ENCODE measurements around the gene MED13L. TPM values are rescaled to one million over a fixed set of nuclear protein-coding genes. Genes with fewer than 3 reads are reported as not detected.
"Not testable (repeated sequence)": the region's sequence is repeated elsewhere in the genome, so short reads cannot be mapped to it uniquely, and the experiment has no call there.

The MED13L gene
- total and polyA plus RNA-seq, 2 donors (not counting 1 experiment from before 2014, with no cell fraction given): 56.5 to 97.3 TPM

- no peaks in the 10 kb centered on the region for H4K20me1 ChIP-seq (ENCODE audit: control insufficient read depth, extremely low read depth, insufficient read depth, low read length)
- no peaks in the 10 kb centered on the region for H3K9me3 ChIP-seq (ENCODE audit: control insufficient read depth, insufficient read depth, low read depth, low read length)
- no peak for TF ChIP-seq EZH2 (IDR thresholded peaks at IDR 0.05; ENCODE audit: low read length, missing control alignments)
- TF ChIP-seq CTCF (conservative IDR thresholded peaks at IDR 0.05 in 1 of 2, IDR thresholded peaks at IDR 0.05 in 1 of 2; ENCODE audit: low read depth in 1 of 2, low read length in 2 of 2): no peak
- H3K9ac ChIP-seq (ENCODE audit: insufficient read depth, low read length): no peak overlapping the region
- H3K4me3 ChIP-seq (replicated peaks in 1 of 4; ENCODE audit: control extremely low read depth in 1 of 4, insufficient read depth in 1 of 4, low read depth in 3 of 4, low read length in 4 of 4): no peak overlapping the region
- no peaks in the 10 kb centered on the region for H3K36me3 ChIP-seq (ENCODE audit: control insufficient read depth, insufficient read depth, low read length)
- no peak overlapping the region for H3K27ac ChIP-seq (ENCODE audit: insufficient read depth, low read length)
- no peak overlapping the region for H2AFZ ChIP-seq (ENCODE audit: low read length)
- no peaks in the 10 kb centered on the region for H3K27me3 ChIP-seq (ENCODE audit: control insufficient read depth, insufficient read depth, low read length)
- no peak for DNase-seq (ENCODE audit: low read depth in 2 of 2)
- no peaks in the 10 kb centered on the region for H3K4me1 ChIP-seq (ENCODE audit: control insufficient read depth, extremely low read depth, insufficient read depth, low read length)
- H3K4me2 ChIP-seq (ENCODE audit: extremely low read depth, insufficient read depth, low read length): no peak overlapping the region
- peaks cover 33% of the 10 kb centered on the region for H3K79me2 ChIP-seq (ENCODE audit: control insufficient read depth, insufficient read depth, low read length)
Observed at GRCh38 chr12:116039081-116039480, 238.4 kb downstream of the MED13L start.

- Histone ChIP-seq H3K4me1 (ENCODE audit: control insufficient read depth, extremely low read depth, insufficient read depth, low read length) (no peaks in the 10 kb centered on the region), H3K27ac (ENCODE audit: insufficient read depth, low read length) (no peak overlapping the region), H3K9ac (ENCODE audit: insufficient read depth, low read length) (no peak overlapping the region), H3K79me2 (ENCODE audit: control insufficient read depth, insufficient read depth, low read length) (peaks cover 33% of the 10 kb centered on the region), H2AFZ (ENCODE audit: low read length) (no peak overlapping the region), H3K27me3 (ENCODE audit: control insufficient read depth, insufficient read depth, low read length) (no peaks in the 10 kb centered on the region), H3K36me3 (ENCODE audit: control insufficient read depth, insufficient read depth, low read length) (no peaks in the 10 kb centered on the region), H4K20me1 (ENCODE audit: control insufficient read depth, extremely low read depth, insufficient read depth, low read length) (no peaks in the 10 kb centered on the region), H3K4me3 (replicated peaks in 1 of 4; ENCODE audit: control extremely low read depth in 1 of 4, insufficient read depth in 1 of 4, low read depth in 3 of 4, low read length in 4 of 4) (no peak overlapping the region), H3K9me3 (ENCODE audit: control insufficient read depth, insufficient read depth, low read depth, low read length) (no peaks in the 10 kb centered on the region), H3K4me2 (ENCODE audit: extremely low read depth, insufficient read depth, low read length) (no peak overlapping the region)
- DNase-seq (ENCODE audit: low read depth in 2 of 2): peak in 1 of 2 donors; percentile 80
- no peak for TF ChIP-seq CTCF (conservative IDR thresholded peaks at IDR 0.05 in 1 of 2, IDR thresholded peaks at IDR 0.05 in 1 of 2; ENCODE audit: low read depth in 1 of 2, low read length in 2 of 2)
- no peak for TF ChIP-seq EZH2 (IDR thresholded peaks at IDR 0.05; ENCODE audit: low read length, missing control alignments)
Observed at GRCh38 chr12:116037941-116038837, 239.3 kb downstream of the MED13L start.

GRCh38 chr12:116033765-116034164 lies 243.7 kb downstream of the MED13L start:
- TF ChIP-seq EZH2 (IDR thresholded peaks at IDR 0.05; ENCODE audit: low read length, missing control alignments) (no peak), CTCF (conservative IDR thresholded peaks at IDR 0.05 in 1 of 2, IDR thresholded peaks at IDR 0.05 in 1 of 2; ENCODE audit: low read depth in 1 of 2, low read length in 2 of 2) (no peak)
- no peaks in the 10 kb centered on the region for H4K20me1 ChIP-seq (ENCODE audit: control insufficient read depth, extremely low read depth, insufficient read depth, low read length)
- no peak overlapping the region for H3K9ac ChIP-seq (ENCODE audit: insufficient read depth, low read length)
- H2AFZ ChIP-seq (ENCODE audit: low read length): no peak overlapping the region
- no peak overlapping the region for H3K4me3 ChIP-seq (replicated peaks in 1 of 4; ENCODE audit: control extremely low read depth in 1 of 4, insufficient read depth in 1 of 4, low read depth in 3 of 4, low read length in 4 of 4)
- DNase-seq (ENCODE audit: low read depth in 2 of 2): no peak
- H3K36me3 ChIP-seq (ENCODE audit: control insufficient read depth, insufficient read depth, low read length): no peaks in the 10 kb centered on the region
- H3K79me2 ChIP-seq (ENCODE audit: control insufficient read depth, insufficient read depth, low read length): peaks cover 25% of the 10 kb centered on the region
- no peaks in the 10 kb centered on the region for H3K27me3 ChIP-seq (ENCODE audit: control insufficient read depth, insufficient read depth, low read length)
- no peak overlapping the region for H3K27ac ChIP-seq (ENCODE audit: insufficient read depth, low read length)
- H3K4me2 ChIP-seq (ENCODE audit: extremely low read depth, insufficient read depth, low read length): no peak overlapping the region
- no peaks in the 10 kb centered on the region for H3K4me1 ChIP-seq (ENCODE audit: control insufficient read depth, extremely low read depth, insufficient read depth, low read length)
- no peaks in the 10 kb centered on the region for H3K9me3 ChIP-seq (ENCODE audit: control insufficient read depth, insufficient read depth, low read depth, low read length)

- not testable (repeated sequence) for H3K27ac ChIP-seq (ENCODE audit: insufficient read depth, low read length); H3K36me3 ChIP-seq (ENCODE audit: control insufficient read depth, insufficient read depth, low read length); H3K9ac ChIP-seq (ENCODE audit: insufficient read depth, low read length); H3K4me3 ChIP-seq (replicated peaks in 1 of 4; ENCODE audit: control extremely low read depth in 1 of 4, insufficient read depth in 1 of 4, low read depth in 3 of 4, low read length in 4 of 4); DNase-seq (ENCODE audit: low read depth in 2 of 2); H3K9me3 ChIP-seq (ENCODE audit: control insufficient read depth, insufficient read depth, low read depth, low read length); H4K20me1 ChIP-seq (ENCODE audit: control insufficient read depth, extremely low read depth, insufficient read depth, low read length); H2AFZ ChIP-seq (ENCODE audit: low read length); H3K4me2 ChIP-seq (ENCODE audit: extremely low read depth, insufficient read depth, low read length); H3K27me3 ChIP-seq (ENCODE audit: control insufficient read depth, insufficient read depth, low read length); H3K4me1 ChIP-seq (ENCODE audit: control insufficient read depth, extremely low read depth, insufficient read depth, low read length)
- peaks cover 23% of the 10 kb centered on the region for H3K79me2 ChIP-seq (ENCODE audit: control insufficient read depth, insufficient read depth, low read length)
Observed at GRCh38 chr12:116031624-116032023, 245.9 kb downstream of the MED13L start.
